Spleen (tissue), 7 donors: Measurements from ENCODE around the gene ZNF536.

Experiments
- CTCF ChIP-seq, 11 experiments: fragments of 200-600 bp in 7 of 11; fragments of 450-650 bp in 4 of 11; sonication (generic) in 4 of 11; IDR thresholded peaks in 8 of 11; conservative IDR thresholded peaks in 3 of 11; 1 replicate in 7 of 11; 2 replicates in 4 of 11; pipeline versions ENCODE4 v1.4.0 to v1.8.0; 2016 to 2021; ENCODE audit warnings: antibody characterized with exemption in 11 of 11, inconsistent platforms in 4 of 11, mild to moderate bottlenecking in 1 of 11
- POLR2A ChIP-seq, 3 donors: fragments of 450-650 bp; IDR thresholded peaks; one replicate each; pipeline ENCODE4 v1.5.1; 2017; ENCODE audit warnings: antibody characterized with exemption in 3 of 3, mild to moderate bottlenecking in 1 of 3
- donor health status: DM: no; HTN: no; CAD: no; lungs with moderate emphysema.
- donor health status: DM: no; HTN: no; CAD: no.
- donor health status: DM: no; HTN: no; CAD: no.

GRCh38 chr19:30356951-30357579 is 15.1 kb upstream of the ZNF536 start:
- TF ChIP-seq POLR2A (IDR thresholded peaks at IDR 0.05) (no peak), CTCF (IDR thresholded peaks at IDR 0.05 in 8 of 11, conservative IDR thresholded peaks at IDR 0.05 in 3 of 11) (no peak)
